Stimulated activated CD4-positive, alpha-beta T cell treated with anti-CD3 and anti-CD28 coated beads, Interleukin-1b, Interleukin-23, amount 100 ng/mL, for 1 hour (primary cell): ENCODE data around the gene RBCK1.
"Not testable (repeated sequence)": the region's sequence is repeated elsewhere in the genome, so short reads cannot be mapped to it uniquely, and the experiment has no call there.

Source experiments
- DNase-seq, 2 donors: peaks; one replicate each; pipeline ENCODE4 v3.0.0-alpha.2; 2020; ENCODE audit warnings: low read depth in 2 of 2

RBCK1 gene

GRCh38 chr20:376089-376488 is 32.0 kb upstream of the RBCK1 start:
- no peak for DNase-seq

DNA sequence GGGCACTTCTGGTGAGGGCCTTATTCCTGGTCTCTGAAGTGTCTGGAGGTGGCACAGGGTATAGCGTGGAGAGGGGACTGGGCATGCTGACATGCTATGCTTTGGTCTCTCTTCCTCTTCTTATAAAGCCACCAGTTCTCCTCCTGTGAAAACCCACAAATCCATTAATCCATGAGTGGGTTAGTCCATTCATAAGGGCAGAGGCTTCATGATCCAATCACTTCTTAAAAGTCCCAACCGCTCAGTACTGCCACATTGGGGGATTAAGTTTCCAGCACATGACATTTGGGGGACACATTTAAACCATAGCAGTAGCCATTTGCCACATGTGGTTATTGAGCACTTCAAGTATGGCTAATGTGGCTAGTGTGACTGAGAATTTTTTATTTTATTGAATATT is 31.3 kb upstream of the RBCK1 start:
- no peak for DNase-seq

- not testable (repeated sequence) for DNase-seq
Observed at GRCh38 chr20:377578-377977, 30.5 kb upstream of the RBCK1 start.

- no peak for DNase-seq
Observed at GRCh38 chr20:378961-379336, 29.1 kb upstream of the RBCK1 start.

DNA sequence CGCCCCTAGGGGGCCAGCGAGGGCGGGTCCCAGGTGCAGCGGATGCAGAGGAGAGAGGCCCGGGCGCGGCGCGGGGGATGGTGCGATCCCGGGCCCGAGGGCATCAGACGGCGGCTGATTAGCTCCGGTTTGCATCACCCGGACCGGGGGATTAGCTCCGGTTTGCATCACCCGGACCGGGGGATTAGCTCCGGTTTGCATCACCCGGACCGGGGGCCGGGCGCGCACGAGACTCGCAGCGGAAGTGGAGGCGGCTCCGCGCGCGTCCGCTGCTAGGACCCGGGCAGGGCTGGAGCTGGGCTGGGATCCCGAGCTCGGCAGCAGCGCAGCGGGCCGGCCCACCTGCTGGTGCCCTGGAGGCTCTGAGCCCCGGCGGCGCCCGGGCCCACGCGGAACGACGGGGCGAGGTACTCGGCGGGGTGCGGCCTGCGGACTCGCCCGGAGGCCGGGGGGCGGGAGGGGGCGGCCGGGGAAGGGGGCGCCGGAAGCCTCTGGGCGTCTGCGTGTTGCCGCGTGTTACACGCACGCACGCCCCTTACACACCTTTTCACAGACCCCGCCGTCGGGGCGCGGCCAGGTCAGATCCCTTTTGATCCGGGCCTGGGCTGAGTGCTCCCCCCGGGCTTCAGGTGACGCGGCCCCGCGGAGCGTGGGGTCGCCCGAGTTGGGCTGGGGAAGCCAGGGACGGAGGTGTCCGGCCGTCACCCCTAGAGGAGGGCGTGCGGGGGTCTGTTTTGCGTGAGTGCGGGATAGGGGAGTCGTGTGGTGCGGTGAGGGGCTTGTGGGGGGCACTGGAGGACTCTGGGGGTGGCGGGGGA is 27.1 kb upstream of the RBCK1 start:
- peak; percentile 2 to 47 for DNase-seq

DNA sequence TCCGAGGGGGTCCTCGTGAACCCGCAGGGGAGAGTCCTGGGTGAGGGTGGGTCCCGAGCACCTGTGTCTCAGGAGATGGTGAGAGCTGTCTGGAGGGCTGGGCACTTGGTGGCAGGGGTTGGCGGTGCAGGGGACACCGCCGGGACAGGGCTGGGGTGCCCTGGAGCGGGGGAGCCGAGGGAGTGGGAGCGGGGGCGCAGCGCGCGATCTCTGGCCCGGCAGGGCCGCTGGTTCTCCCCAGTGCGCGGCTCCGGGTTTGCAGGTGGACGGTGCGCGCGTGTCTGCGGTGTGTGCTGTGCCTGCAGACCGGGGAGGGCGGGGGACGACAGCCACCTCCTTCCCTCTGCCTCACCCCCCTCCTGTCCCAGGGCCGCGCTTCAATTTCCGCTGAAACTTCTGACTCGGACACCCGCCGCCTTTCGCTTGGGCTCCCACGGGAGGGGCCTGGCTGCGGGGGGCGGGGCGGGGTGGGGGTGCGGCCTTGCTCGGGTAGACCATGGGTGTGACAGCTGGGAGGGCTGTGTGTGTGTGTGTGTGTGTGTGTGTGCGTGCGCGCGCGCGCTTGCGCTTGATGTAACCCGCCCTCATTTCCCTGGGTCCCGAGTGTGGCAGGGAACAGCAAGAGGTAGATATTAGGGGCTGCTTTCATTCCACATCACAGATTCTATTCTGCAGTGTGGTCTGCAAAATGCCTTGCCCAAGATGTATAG is 26.4 kb upstream of the RBCK1 start:
- DNase-seq, result peak; percentile 30 to 32

DNA sequence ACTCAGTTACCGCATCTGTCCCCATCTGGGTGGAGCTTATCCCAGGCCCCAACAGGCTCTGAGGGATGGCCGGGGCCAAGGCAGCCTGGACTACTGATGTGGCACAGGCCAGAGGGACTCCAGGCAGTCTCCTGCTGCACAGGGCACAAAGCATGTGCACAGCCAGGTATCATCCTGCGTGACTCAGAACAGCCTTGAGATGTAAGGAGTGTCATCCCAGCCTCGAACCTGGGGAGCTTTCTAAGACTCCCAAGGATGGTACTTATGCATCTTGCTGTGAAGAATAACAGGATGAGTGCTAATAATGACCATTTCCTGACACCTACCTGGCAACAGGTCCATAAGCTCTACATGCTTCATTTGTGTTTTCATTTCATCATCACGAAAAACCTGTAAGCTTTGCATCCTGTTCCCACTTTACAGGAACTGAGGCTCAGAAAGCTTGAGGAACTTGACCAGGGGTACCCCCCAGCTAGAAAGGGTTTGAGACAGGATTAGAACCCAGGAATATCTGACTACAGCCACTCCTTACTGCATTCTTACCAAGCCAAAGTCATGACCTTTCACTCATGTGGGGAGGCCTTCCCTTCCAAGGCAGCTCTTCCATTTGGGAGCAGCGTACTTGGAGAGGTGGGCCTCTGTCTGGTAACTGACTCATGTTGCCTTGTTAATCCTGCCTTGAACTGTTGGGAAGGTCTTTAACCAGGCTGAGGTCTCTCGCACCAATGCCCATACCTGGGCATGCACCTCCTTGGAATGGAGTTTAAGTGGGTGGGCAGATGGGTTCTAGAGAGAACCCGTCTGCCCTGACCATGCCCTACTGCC is 25.6 kb upstream of the RBCK1 start:
- no peak for DNase-seq

GRCh38 chr20:383889-384288 is 24.2 kb upstream of the RBCK1 start:
- DNase-seq, result no peak

- DNase-seq, result no peak
Observed at GRCh38 chr20:384723-385122, 23.4 kb upstream of the RBCK1 start.

- DNase-seq, result no peak
Observed at GRCh38 chr20:385448-385847, 22.7 kb upstream of the RBCK1 start.

DNA sequence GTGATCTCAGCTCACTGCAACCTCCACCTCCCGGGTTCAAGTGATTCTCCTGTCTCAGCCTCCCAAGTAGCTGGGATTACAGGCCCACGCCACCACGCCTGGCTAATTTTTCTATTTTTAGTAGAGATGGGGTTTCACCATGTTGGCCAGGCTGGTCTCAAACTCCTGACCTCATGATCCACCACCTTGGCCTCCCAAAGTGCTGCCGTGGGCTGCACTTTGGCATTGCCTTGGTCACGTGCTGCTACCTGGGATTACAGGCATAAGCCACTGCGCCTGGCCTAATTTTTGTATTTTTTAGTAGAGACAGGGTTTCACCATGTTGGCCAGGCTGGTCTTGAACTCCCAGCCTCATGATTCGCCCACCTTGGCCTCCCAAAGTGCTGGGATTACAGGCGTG is 21.5 kb upstream of the RBCK1 start:
- DNase-seq, result not testable (repeated sequence)

DNA sequence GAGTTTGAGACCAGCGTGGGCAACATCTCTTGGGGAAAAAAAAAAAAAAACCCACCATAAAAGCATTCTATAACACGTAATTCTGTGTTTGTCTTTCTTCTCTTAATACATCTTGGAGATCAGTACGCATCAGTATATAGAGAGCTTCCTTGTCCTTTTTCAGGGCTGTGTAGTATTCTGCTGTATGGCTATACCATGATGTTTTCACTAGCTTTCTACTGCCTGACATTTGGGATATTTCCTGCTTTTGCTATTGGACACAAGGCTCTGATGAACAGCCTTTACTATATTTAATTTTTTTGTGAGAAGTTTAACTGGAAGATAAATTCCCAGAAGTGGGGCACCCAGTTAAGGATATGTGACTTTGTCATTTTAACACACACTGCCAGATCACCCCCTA is 20.6 kb upstream of the RBCK1 start:
- no peak for DNase-seq

DNA sequence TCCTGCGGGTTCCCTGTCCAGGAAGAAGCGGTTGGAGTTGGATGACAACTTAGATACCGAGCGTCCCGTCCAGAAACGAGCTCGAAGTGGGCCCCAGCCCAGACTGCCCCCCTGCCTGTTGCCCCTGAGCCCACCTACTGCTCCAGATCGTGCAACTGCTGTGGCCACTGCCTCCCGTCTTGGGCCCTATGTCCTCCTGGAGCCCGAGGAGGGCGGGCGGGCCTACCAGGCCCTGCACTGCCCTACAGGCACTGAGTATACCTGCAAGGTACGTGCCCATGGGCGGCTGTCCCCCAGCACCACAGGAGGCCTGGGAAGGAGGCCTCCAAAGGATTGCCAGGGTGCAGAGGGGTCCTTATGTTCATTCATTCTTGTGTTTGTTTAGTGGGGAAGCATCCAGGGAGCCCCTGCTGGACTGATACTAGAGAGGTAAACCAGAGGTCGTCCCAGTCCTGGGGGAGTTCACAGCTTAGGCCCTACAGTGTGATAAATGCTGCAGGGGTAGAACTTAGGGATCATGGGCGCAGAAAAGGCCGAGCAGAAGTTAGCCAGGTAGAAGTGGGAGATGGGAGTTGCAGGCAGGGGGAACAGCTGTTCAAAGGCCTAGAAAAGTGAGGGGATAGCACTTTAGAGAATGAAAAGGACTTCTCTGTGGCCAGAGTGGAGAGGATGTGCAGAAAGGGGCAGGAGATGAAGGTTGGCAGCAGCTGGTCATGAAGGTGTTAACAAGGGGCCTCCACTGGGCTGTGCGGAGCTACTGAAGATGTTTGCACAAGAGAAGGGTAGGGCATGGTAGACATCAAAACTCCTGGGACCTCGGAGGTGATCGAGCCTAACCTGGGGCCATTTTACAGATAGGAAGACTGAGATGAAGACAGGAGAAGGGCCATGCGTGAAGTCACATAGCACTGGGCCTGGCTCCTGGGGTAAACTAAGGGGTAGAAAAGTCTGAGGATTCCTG is 19.8 kb upstream of the RBCK1 start:
- DNase-seq, result no peak

DNA sequence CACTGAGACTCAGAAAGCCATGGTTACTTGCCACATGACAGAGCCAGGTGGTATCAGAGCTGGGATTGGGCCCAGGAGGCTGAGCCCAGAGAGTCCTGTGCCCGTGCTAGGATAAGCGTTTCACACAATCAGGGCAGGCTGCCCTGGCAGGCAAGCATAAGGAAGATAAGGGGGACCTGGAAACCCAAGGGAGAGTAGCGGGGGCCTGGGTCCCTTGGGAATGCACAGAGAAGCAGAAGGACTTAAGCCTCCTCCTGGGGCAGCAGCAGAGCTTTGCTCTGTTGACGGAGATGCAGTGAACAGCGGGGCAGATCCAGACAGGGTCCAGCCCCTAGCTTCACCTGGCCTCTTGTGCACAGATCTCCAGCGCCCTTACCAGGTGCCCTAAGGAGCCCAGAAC is 18.9 kb upstream of the RBCK1 start:
- DNase-seq, result no peak

- no peak for DNase-seq
Observed at GRCh38 chr20:391041-391711, 16.9 kb upstream of the RBCK1 start.

GRCh38 chr20:393296-393695 is 14.8 kb upstream of the RBCK1 start:
- not testable (repeated sequence) for DNase-seq

DNA sequence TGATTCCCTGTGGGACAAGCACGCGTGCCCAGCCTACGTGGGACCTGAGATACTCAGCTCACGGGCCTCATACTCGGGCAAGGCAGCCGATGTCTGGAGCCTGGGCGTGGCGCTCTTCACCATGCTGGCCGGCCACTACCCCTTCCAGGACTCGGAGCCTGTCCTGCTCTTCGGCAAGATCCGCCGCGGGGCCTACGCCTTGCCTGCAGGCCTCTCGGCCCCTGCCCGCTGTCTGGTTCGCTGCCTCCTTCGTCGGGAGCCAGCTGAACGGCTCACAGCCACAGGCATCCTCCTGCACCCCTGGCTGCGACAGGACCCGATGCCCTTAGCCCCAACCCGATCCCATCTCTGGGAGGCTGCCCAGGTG is 11.9 kb upstream of the RBCK1 start:
- no peak for DNase-seq

DNA sequence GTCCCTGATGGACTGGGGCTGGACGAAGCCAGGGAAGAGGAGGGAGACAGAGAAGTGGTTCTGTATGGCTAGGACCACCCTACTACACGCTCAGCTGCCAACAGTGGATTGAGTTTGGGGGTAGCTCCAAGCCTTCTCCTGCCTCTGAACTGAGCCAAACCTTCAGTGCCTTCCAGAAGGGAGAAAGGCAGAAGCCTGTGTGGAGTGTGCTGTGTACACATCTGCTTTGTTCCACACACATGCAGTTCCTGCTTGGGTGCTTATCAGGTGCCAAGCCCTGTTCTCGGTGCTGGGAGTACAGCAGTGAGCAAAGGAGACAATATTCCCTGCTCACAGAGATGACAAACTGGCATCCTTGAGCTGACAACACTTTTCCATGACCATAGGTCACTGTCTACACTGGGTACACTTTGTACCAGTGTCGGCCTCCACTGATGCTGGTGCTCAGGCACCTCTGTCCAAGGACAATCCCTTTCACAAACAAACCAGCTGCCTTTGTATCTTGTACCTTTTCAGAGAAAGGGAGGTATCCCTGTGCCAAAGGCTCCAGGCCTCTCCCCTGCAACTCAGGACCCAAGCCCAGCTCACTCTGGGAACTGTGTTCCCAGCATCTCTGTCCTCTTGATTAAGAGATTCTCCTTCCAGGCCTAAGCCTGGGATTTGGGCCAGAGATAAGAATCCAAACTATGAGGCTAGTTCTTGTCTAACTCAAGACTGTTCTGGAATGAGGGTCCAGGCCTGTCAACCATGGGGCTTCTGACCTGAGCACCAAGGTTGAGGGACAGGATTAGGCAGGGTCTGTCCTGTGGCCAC is 11.3 kb upstream of the RBCK1 start:
- no peak for DNase-seq

DNA sequence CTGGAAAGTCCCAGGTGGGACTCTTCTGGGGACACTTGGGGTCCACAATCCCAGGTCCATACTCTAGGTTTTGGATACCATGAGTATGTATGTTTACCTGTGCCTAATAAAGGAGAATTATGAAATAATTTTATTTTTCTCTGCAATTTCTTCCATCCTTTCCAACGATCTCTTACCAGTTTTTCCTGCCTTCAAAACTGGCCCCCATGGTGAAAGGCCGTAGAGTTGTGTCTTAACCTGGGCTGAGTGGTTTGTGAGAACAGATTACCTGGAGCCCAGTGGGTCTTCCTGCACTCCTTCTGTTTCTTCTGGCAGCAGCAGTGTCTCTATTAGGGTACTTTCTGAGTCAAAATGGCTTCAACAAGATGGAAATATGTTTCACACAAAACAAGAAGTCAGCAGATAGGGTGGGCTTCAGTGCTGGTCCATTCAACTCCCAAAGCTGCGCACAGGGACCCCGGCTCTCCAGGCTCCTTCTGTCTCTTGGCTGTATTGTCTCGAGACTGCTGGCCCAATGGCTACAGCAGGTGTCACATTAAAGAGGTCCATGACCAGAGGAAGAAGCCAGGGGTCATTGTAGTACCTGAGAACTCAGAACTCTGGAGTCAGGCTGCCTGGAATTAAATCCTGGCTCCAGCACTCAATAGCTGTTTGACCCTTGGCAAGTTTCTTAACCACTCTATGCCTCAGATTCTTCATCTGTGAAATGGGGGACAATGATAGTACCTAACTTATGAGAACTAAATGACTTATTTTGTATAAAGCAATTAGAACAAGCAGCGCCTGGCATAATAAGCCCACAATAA is 10.5 kb upstream of the RBCK1 start:
- no peak for DNase-seq
